H7 (cell line): ENCODE measurements around the gene SNED1. TPM values are rescaled to one million over a fixed set of nuclear protein-coding genes. Genes with fewer than 3 reads are reported as not detected.

Experiments used
- DNase-seq: peaks from one replicate; pipeline ENCODE4 v3.0.0; 2012
- H3K27me3 ChIP-seq: 2 replicates; pipeline ENCODE4 v1.6.0; 2011; ENCODE audit warnings: mild to moderate bottlenecking, low read length; ENCODE audit not compliant: control insufficient read depth, insufficient read depth
- H3K36me3 ChIP-seq: replicated peaks from 2 replicates; pipeline ENCODE4 v1.5.1; 2011; ENCODE audit warnings: low read length; ENCODE audit not compliant: control insufficient read depth, insufficient read depth
- H3K4me3 ChIP-seq: 2 replicates; pipeline ENCODE4 v1.5.1; 2011; ENCODE audit warnings: low read depth, mild to moderate bottlenecking, control low read depth, low read length, moderate library complexity; ENCODE audit not compliant: insufficient read depth
- total RNA-seq: library from RNA; depleted of rRNA; stranded (reverse); fragments of >200 nt; shearing (Covaris generic); gene quantifications from 2 replicates; pipeline ENCODE4 v1.2.3, GENCODE V29; 2014

SNED1 gene
- total RNA-seq, 1 experiment from 2014 or later: 0.52 TPM

GRCh38 chr2:241068942-241069810 lies 70.8 kb downstream of the SNED1 start:
- peak; percentile 43 for DNase-seq
- no peaks in the 10 kb centered on the region for H3K27me3 ChIP-seq

GRCh38 chr2:241069821-241070281 lies 71.4 kb downstream of the SNED1 start:
- DNase-seq: peak; percentile 87
- Histone ChIP-seq H3K4me3 (no peak overlapping the region), H3K36me3 (no peaks in the 10 kb centered on the region), H3K27me3 (no peaks in the 10 kb centered on the region)

More at GRCh38 chr2:241068942-241069810, 70.8 kb downstream of the SNED1 start:
- Histone ChIP-seq H3K36me3 (no peaks in the 10 kb centered on the region), H3K4me3 (no peak overlapping the region)

GRCh38 chr2:241070361-241070760 lies 71.9 kb downstream of the SNED1 start:
- no peaks in the 10 kb centered on the region for H3K27me3 ChIP-seq
- no peak overlapping the region for H3K4me3 ChIP-seq
- H3K36me3 ChIP-seq: no peaks in the 10 kb centered on the region
- DNase-seq: peak; percentile 49

GRCh38 chr2:241070811-241071676 lies 72.6 kb downstream of the SNED1 start:
- H3K27me3 ChIP-seq: no peaks in the 10 kb centered on the region
- no peak overlapping the region for H3K4me3 ChIP-seq
- peak; percentile 49 for DNase-seq
- no peaks in the 10 kb centered on the region for H3K36me3 ChIP-seq

- no peak overlapping the region for H3K4me3 ChIP-seq
- peak; percentile 45 for DNase-seq
- H3K36me3 ChIP-seq: no peaks in the 10 kb centered on the region
- H3K27me3 ChIP-seq: no peaks in the 10 kb centered on the region
Observed at GRCh38 chr2:241071677-241072111, 73.3 kb downstream of the SNED1 start.

GRCh38 chr2:241072151-241072550 lies 73.7 kb downstream of the SNED1 start:
- Histone ChIP-seq H3K4me3 (no peak overlapping the region), H3K36me3 (no peaks in the 10 kb centered on the region), H3K27me3 (no peaks in the 10 kb centered on the region)
- DNase-seq: peak; percentile 36

GRCh38 chr2:241072553-241073165 lies 74.2 kb downstream of the SNED1 start:
- DNase-seq: peak; percentile 56
- Histone ChIP-seq H3K27me3 (no peaks in the 10 kb centered on the region), H3K4me3 (no peak overlapping the region), H3K36me3 (no peaks in the 10 kb centered on the region)

- DNase-seq: peak; percentile 51
- Histone ChIP-seq H3K36me3 (no peaks in the 10 kb centered on the region), H3K27me3 (no peaks in the 10 kb centered on the region)
Observed at GRCh38 chr2:241073166-241074064, 75.0 kb downstream of the SNED1 start.

GRCh38 chr2:241074065-241074818 lies 75.8 kb downstream of the SNED1 start:
- no peaks in the 10 kb centered on the region for H3K36me3 ChIP-seq
- H3K27me3 ChIP-seq: no peaks in the 10 kb centered on the region
- no peak overlapping the region for H3K4me3 ChIP-seq
- no peak for DNase-seq

More at GRCh38 chr2:241073166-241074064, 75.0 kb downstream of the SNED1 start:
- no peak overlapping the region for H3K4me3 ChIP-seq

GRCh38 chr2:241074901-241075540 lies 76.6 kb downstream of the SNED1 start:
- Histone ChIP-seq H3K36me3 (no peaks in the 10 kb centered on the region), H3K27me3 (no peaks in the 10 kb centered on the region), H3K4me3 (no peak overlapping the region)
- DNase-seq: no peak

GRCh38 chr2:241080405-241081189 lies 82.2 kb downstream of the SNED1 start:
- Histone ChIP-seq H3K36me3 (no peaks in the 10 kb centered on the region), H3K4me3 (no peak overlapping the region), H3K27me3 (no peaks in the 10 kb centered on the region)
- DNase-seq: no peak

GRCh38 chr2:241081190-241081642 lies 82.8 kb downstream of the SNED1 start:
- Histone ChIP-seq H3K36me3 (no peaks in the 10 kb centered on the region), H3K4me3 (no peak overlapping the region), H3K27me3 (no peaks in the 10 kb centered on the region)
- DNase-seq: peak; percentile 59
